Spleen (tissue), 7 donors: ENCODE data around the gene IGSF21.

Experiments used
- POLR2A ChIP-seq, 3 donors: fragments of 450-650 bp; IDR thresholded peaks; one replicate each; pipeline ENCODE4 v1.5.1; 2017; ENCODE audit warnings: antibody characterized with exemption in 3 of 3, mild to moderate bottlenecking in 1 of 3
- POLR2AphosphoS5 ChIP-seq, 3 donors: sonication (generic); formaldehyde crosslinking; IDR thresholded peaks; one replicate each; pipeline ENCODE4 v1.5.1; 2017; ENCODE audit warnings: antibody characterized with exemption in 3 of 3
- TF ChIP-seq, protein P1 (sequence below), 11 experiments: fragments of 200-600 bp in 7 of 11; fragments of 450-650 bp in 4 of 11; sonication (generic) in 4 of 11; IDR thresholded peaks in 8 of 11; conservative IDR thresholded peaks in 3 of 11; 1 replicate in 7 of 11; 2 replicates in 4 of 11; pipeline versions ENCODE4 v1.4.0 to v1.8.0; 2016 to 2021; ENCODE audit warnings: antibody characterized with exemption in 11 of 11, inconsistent platforms in 4 of 11, mild to moderate bottlenecking in 1 of 11
- donor health status: DM: no; HTN: no; CAD: no; lungs with moderate emphysema.
- donor health status: DM: no; HTN: no; CAD: no.
- donor health status: DM: no; HTN: no; CAD: no.

- TF ChIP-seq, protein P1, sequence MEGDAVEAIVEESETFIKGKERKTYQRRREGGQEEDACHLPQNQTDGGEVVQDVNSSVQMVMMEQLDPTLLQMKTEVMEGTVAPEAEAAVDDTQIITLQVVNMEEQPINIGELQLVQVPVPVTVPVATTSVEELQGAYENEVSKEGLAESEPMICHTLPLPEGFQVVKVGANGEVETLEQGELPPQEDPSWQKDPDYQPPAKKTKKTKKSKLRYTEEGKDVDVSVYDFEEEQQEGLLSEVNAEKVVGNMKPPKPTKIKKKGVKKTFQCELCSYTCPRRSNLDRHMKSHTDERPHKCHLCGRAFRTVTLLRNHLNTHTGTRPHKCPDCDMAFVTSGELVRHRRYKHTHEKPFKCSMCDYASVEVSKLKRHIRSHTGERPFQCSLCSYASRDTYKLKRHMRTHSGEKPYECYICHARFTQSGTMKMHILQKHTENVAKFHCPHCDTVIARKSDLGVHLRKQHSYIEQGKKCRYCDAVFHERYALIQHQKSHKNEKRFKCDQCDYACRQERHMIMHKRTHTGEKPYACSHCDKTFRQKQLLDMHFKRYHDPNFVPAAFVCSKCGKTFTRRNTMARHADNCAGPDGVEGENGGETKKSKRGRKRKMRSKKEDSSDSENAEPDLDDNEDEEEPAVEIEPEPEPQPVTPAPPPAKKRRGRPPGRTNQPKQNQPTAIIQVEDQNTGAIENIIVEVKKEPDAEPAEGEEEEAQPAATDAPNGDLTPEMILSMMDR (IDR thresholded peaks at IDR 0.05 in 8 of 11, conservative IDR thresholded peaks at IDR 0.05 in 3 of 11): no peak
- TF ChIP-seq POLR2A (IDR thresholded peaks at IDR 0.05) (no peak), POLR2AphosphoS5 (IDR thresholded peaks at IDR 0.05) (no peak)
These were observed 13.5 kb upstream of the IGSF21 start for GRCh38 chr1:18094096-18094495.
